K562 (cell line): Measurements from ENCODE around the gene WWP2. TPM values are rescaled to one million over a fixed set of nuclear protein-coding genes. Genes with fewer than 3 reads are reported as not detected.

Experiments
- ATAC-seq: fragments of 200-7000 bp; cut with Tn5 transposase; 3 replicates; pipeline ENCODE4 v1.9.1; 2020; ENCODE audit warnings: moderate library complexity
- BruUV-seq: library from RNA; stranded (reverse); fragments of 400-500 nt; replicated peaks from 2 replicates; lab custom pipeline; 2021; lab: Mats Ljungman, UMichigan
- CTCF ChIA-PET: fragments of 300-600 bp; formaldehyde crosslinking; extraction: SDS; loops from one replicate; lab custom pipeline; 2021; ENCODE audit warnings: low intra/inter-chr PET ratio; lab: Yijun Ruan, JAX
- POLR2A ChIA-PET: fragments of 300-600, 350-650 bp; sonication (Branson Sonifier 250); formaldehyde crosslinking; extraction: SDS; loops from one replicate; lab custom pipeline; 2021; ENCODE audit warnings: antibody characterized with exemption, inconsistent platforms; lab: Yijun Ruan, JAX
- DNase-seq, 4 experiments: peaks; one replicate each; pipeline versions ENCODE4 v3.0.0 to v3.0.0-alpha.2; 2011 to 2018; ENCODE audit warnings: low spot score in 3 of 4, mixed read lengths in 3 of 4; ENCODE audit errors: extremely low read depth in 1 of 4
- FAIRE-seq: peaks from 2 replicates; lab custom pipeline; 2011; peaks lifted over from hg19 to GRCh38; lab: Jason Lieb, UNC
- H2AFZ ChIP-seq: 2 replicates; pipeline ENCODE4 v1.6.0; 2011; ENCODE audit warnings: low read depth, low read length, control low read depth, inconsistent platforms
- H3K27ac ChIP-seq: fragments of 200-600 bp; 3 replicates; pipeline ENCODE4 v1.8.0; 2011; ENCODE audit warnings: low read depth, mild to moderate bottlenecking, control low read depth, inconsistent platforms, low read length, moderate library complexity, mixed read lengths; ENCODE audit errors: extremely low read depth
- H3K27me3 ChIP-seq, 2 experiments: fragments of 300-600 bp in 1 of 2; 2 replicates in 1 of 2; 3 replicates in 1 of 2; pipeline versions ENCODE4 v1.6.0 to v1.8.0; 2011; ENCODE audit warnings: inconsistent platforms in 2 of 2, low read length in 2 of 2, mild to moderate bottlenecking in 1 of 2, mixed read lengths in 1 of 2, moderate library complexity in 1 of 2; ENCODE audit not compliant: control insufficient read depth in 2 of 2, insufficient read depth in 2 of 2
- H3K36me3 ChIP-seq: fragments of 300-600 bp; 3 replicates; pipeline ENCODE4 v1.8.0; 2011; ENCODE audit warnings: mild to moderate bottlenecking, low read length, inconsistent platforms; ENCODE audit not compliant: control insufficient read depth, insufficient read depth
- H3K4me1 ChIP-seq, 2 experiments: fragments of 200-600 bp in 1 of 2; replicated peaks in 1 of 2; 2 replicates in 1 of 2; 3 replicates in 1 of 2; pipeline versions ENCODE4 v1.5.1 to v1.8.0; 2011; ENCODE audit warnings: inconsistent platforms in 2 of 2, low read length in 2 of 2, mild to moderate bottlenecking in 1 of 2, mixed read lengths in 1 of 2, moderate library complexity in 1 of 2; ENCODE audit not compliant: control insufficient read depth in 2 of 2, insufficient read depth in 2 of 2
- H3K4me2 ChIP-seq: 2 replicates; pipeline ENCODE4 v1.6.1; 2011; ENCODE audit warnings: low read length, control low read depth, inconsistent platforms, mixed read lengths; ENCODE audit not compliant: insufficient read depth
- H3K4me3 ChIP-seq: fragments of 200-600 bp; sonication (generic), shearing (Covaris generic); 2 replicates; pipeline ENCODE4 v1.5.1; 2016; ENCODE audit warnings: control low read depth, inconsistent platforms
- H3K79me2 ChIP-seq: fragments of 200-600 bp; 3 replicates; pipeline ENCODE4 v1.8.0; 2011; ENCODE audit warnings: low read length, inconsistent platforms; ENCODE audit not compliant: control insufficient read depth, insufficient read depth
- H3K9ac ChIP-seq, 2 experiments: 2 replicates each; pipeline versions ENCODE4 v1.6.0 to v1.6.1; 2011; ENCODE audit warnings: low read depth in 2 of 2, low read length in 2 of 2, control low read depth in 1 of 2, inconsistent platforms in 1 of 2, mild to moderate bottlenecking in 1 of 2, mixed read lengths in 1 of 2; ENCODE audit not compliant: insufficient read depth in 1 of 2
- H3K9me1 ChIP-seq: one replicate; pipeline ENCODE4 v1.6.0; 2011; ENCODE audit warnings: inconsistent platforms, mild to moderate bottlenecking, low read length, moderate library complexity; ENCODE audit not compliant: control insufficient read depth, insufficient read depth
- H3K9me3 ChIP-seq: replicated peaks from 2 replicates; pipeline ENCODE4 v1.5.1; 2011; ENCODE audit warnings: low read depth, low read length, inconsistent platforms; ENCODE audit not compliant: control insufficient read depth, insufficient read depth
- H4K20me1 ChIP-seq: replicated peaks from 2 replicates; pipeline ENCODE4 v1.6.1; 2011; ENCODE audit warnings: low read length, inconsistent platforms, mixed read lengths; ENCODE audit not compliant: control insufficient read depth, insufficient read depth
- BACH1 ChIP-seq: fragments of 200-800 bp; sonication (Bioruptor generic); IDR thresholded peaks from 2 replicates; pipeline ENCODE4 v1.6.1; 2016; ENCODE audit warnings: missing genetic modification characterization, missing compliant biosample characterization
- CTCF ChIP-seq, 3 experiments: IDR thresholded peaks in 2 of 3; conservative IDR thresholded peaks in 1 of 3; 2 replicates each; pipeline ENCODE4 v1.5.1; 2011 to 2012; ENCODE audit warnings: low read length in 3 of 3, mild to moderate bottlenecking in 3 of 3, control low read depth in 2 of 3, improper control_type of control experiment in 1 of 3, inconsistent platforms in 1 of 3, low read depth in 1 of 3, mixed read lengths in 1 of 3, moderate library complexity in 1 of 3; ENCODE audit not compliant: insufficient read depth in 2 of 3
- EHMT2 ChIP-seq: fragments of 450-650 bp; IDR thresholded peaks from 2 replicates; pipeline ENCODE4 v1.6.1; 2018; ENCODE audit warnings: antibody characterized with exemption
- RAD21 ChIP-seq, 2 experiments: fragments of 250-450 bp in 1 of 2; fragments of 450-650 bp in 1 of 2; sonication (Bioruptor Pico) in 1 of 2; formaldehyde crosslinking in 1 of 2; IDR thresholded peaks in 1 of 2; conservative IDR thresholded peaks in 1 of 2; 2 replicates each; pipeline versions ENCODE4 v1.4.0 to v1.8.0; 2020 to 2022; ENCODE audit warnings: mild to moderate bottlenecking in 2 of 2, moderate library complexity in 1 of 2
- TGIF2 ChIP-seq: sonication (generic); formaldehyde crosslinking; IDR thresholded peaks from 2 replicates; pipeline ENCODE4 v1.8.1; 2022; ENCODE audit warnings: mild to moderate bottlenecking, missing genetic modification reagents, moderate library complexity
- WGBS: fragments of 100-300 bp; shearing (Covaris generic); methylation state at CpG from one replicate; pipeline ENCODE4 v1.1.6; 2016; ENCODE audit warnings: low coverage, mixed read lengths; ENCODE audit not compliant: insufficient coverage; ENCODE audit errors: missing lambda C conversion rate; 5-methylcytosine and 5-hydroxymethylcytosine counted together
- in situ Hi-C: fragments of 300-500 bp; cut with MboI; formaldehyde crosslinking; loops from 4 replicates; pipeline ENCODE4 v1.15.0; 2018; ENCODE audit warnings: inconsistent platforms, mixed read lengths
- intact Hi-C: fragments of 100-400 bp; cut with micrococcal nuclease; formaldehyde crosslinking; loops from 2 replicates; pipeline ENCODE4 v1.14.2; 2022
- polyA plus RNA-seq, 8 experiments: library from polyadenylated mRNA; depleted of rRNA in 4 of 8; stranded (reverse) in 5 of 8; unstranded in 3 of 8; fragments of >200 nt; fragmentation: Nextera tagmentation in 2 of 8; fragmentation: Illumina TruSeq in 1 of 8; extraction: Ambion mirVana in 2 of 8; extraction: Trizol in 1 of 8; gene quantifications; 2 replicates each; pipeline versions ENCODE4 v1.2.1 to v1.2.3, GENCODE V29; 2011 to 2014; ENCODE audit warnings: inconsistent platforms in 1 of 8, missing spikeins in 1 of 8
- total RNA-seq, 7 experiments: library from RNA; depleted of rRNA in 6 of 7; stranded (reverse); fragments of >200 nt in 6 of 7; fragmentation: Illumina TruSeq in 2 of 7; extraction: Trizol in 2 of 7; gene quantifications; 2 replicates each; pipeline versions ENCODE4 v1.2.1 to v1.2.3, GENCODE V29; 2011 to 2021; ENCODE audit warnings: low replicate concordance in 1 of 7

The WWP2 gene
- total and polyA plus RNA-seq, 9 of the 15 experiments (the other 6 are each of a cell fraction or from before 2014, with no cell fraction given) = 1.9 to 34.4 (median 14.6) TPM

- intact Hi-C loops = loop anchor here (5.0 to 10.0 kb wide), 2 partner anchors 59 to 296 kb away; no protein-coding TSS in a partner anchor
- Histone ChIP-seq H3K9me3 (no peaks in the 10 kb centered on the region), H3K4me1 (no peaks in the 10 kb centered on the region; a peak in 1 of 5 replicates), H3K79me2 (no peaks in the 10 kb centered on the region), H3K4me3 (no peak overlapping the region), H2AFZ (no peak overlapping the region), H3K9ac (no peak overlapping the region), H3K4me2 (no peak overlapping the region), H3K9me1 (peaks cover 5% of the 10 kb centered on the region), H4K20me1 (peaks cover 8% of the 10 kb centered on the region), H3K27me3 (no peaks in the 10 kb centered on the region), H3K27ac (no peak overlapping the region), H3K36me3 (peaks cover 18% of the 10 kb centered on the region; the same call in 1 of the 3 replicates)
- ATAC-seq (no peak), DNase-seq (no peak), FAIRE-seq (no peak)
- ChIA-PET POLR2A (no interaction called here), CTCF (interaction anchor here (1.5 kb wide), 1 partner anchor 139 kb away, joined by 4 read pairs; no protein-coding TSS in a partner anchor)
- in situ Hi-C loops = no loop called here
- WGBS = 59% methylated on average over 6 of the region's 8 CpGs
- TF ChIP-seq EHMT2 = no peak
- TF ChIP-seq BACH1 (tag) = no peak
- no peak for TF ChIP-seq TGIF2 (CRISPR knock-in tag)
- TF ChIP-seq RAD21 (CRISPR knock-in tag; conservative IDR thresholded peaks at IDR 0.05 in 1 of 2, IDR thresholded peaks at IDR 0.05 in 1 of 2) = 0 out of 4 replicates have a peak, but pooled peaks of 1 of the 2 experiments have one; percentile 8
- peak in 2 of 3 experiments; percentile 5 to 23; a peak in 1 of 6 replicates for TF ChIP-seq CTCF (IDR thresholded peaks at IDR 0.05 in 2 of 3, conservative IDR thresholded peaks at IDR 0.05 in 1 of 3; ENCODE audit: insufficient read depth in 2 of 3, low read depth in 1 of 3, low read length in 3 of 3)
- BruUV-seq = no TSS peak
These were observed 36.3 kb downstream of the WWP2 start for GRCh38 chr16:69798466-69798865.
